Stimulated activated CD4-positive, alpha-beta T cell treated with anti-CD3 and anti-CD28 coated beads, Interleukin-4, amount 100 ng/mL, for 4 hours (primary cell): ENCODE measurements around the gene CCDC88B.
"Not testable (repeated sequence)": the region's sequence is repeated elsewhere in the genome, so short reads cannot be mapped to it uniquely, and the experiment has no call there.

Source experiments
- DNase-seq, 2 experiments: peaks; one replicate each; pipeline ENCODE4 v3.0.0-alpha.2; 2020

The CCDC88B gene

GRCh38 chr11:64304316-64305072 is 35.5 kb upstream of the CCDC88B start:
- peak; percentile 87 to 94 for DNase-seq

DNA sequence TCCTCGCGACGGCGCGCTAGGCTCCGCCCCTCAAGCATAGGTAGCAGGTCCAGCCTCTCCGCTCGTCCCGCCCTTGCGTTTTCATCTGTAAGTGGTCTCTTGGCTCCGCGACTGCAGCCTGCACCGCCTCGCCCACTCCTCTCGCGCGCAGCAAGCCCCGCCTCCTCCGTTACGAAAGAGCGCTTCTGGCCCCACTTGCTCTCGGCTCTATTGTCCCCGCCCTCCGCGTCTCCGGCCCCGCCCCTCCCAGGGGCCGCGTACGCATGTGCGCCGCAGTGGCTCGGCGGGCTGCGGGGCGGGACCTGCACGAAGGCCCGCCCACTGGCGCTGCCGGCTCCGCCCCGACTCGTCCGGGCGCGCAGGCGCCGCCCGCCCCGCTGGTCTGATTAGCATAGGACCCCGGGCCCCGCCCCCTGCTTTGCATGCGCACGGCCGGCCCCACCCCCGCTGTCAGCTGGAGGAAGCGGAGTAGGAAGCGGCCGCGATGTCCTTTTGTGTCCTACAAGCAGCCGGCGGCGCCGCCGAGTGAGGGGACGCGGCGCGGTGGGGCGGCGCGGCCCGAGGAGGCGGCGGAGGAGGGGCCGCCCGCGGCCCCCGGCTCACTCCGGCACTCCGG is 34.8 kb upstream of the CCDC88B start, which contains the start of gene ESRRA:
Gene ESRRA, plus strand, starts transcription at position 450 of the 616 bp plus-strand sequence. CDS start 1,656 bp downstream, outside the sequence.
- peak; percentile 99 to 100 for DNase-seq

- DNase-seq: peak; percentile 63 to 81
Observed at GRCh38 chr11:64305691-64306562, 34.1 kb upstream of the CCDC88B start.

GRCh38 chr11:64306563-64306875 is 33.5 kb upstream of the CCDC88B start:
- DNase-seq: no peak

DNA sequence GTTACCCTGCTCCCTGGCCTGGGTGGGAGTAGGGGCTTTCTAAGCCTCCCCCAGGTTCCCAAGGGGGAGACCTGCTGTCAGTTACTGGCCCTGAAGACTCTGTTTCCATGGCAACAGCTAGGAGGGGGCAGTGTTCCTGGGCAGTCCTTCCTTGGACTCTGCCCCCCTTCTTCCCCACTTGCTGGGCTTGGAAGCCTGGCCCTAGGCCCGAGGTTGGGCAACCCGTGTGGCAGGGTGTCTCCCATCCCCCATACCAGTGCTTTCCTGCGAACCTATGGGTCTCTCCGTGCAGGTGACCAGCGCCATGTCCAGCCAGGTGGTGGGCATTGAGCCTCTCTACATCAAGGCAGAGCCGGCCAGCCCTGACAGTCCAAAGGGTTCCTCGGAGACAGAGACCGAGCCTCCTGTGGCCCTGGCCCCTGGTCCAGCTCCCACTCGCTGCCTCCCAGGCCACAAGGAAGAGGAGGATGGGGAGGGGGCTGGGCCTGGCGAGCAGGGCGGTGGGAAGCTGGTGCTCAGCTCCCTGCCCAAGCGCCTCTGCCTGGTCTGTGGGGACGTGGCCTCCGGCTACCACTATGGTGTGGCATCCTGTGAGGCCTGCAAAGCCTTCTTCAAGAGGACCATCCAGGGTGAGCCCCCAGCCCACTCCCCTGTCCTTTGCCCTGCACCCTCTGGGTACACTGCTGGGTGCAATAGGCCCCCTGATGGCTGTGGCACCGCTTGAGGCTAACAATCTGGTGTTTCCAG is 33.0 kb upstream of the CCDC88B start:
- no peak for DNase-seq

GRCh38 chr11:64307795-64308194 is 32.2 kb upstream of the CCDC88B start:
- DNase-seq: not testable (repeated sequence)

DNA sequence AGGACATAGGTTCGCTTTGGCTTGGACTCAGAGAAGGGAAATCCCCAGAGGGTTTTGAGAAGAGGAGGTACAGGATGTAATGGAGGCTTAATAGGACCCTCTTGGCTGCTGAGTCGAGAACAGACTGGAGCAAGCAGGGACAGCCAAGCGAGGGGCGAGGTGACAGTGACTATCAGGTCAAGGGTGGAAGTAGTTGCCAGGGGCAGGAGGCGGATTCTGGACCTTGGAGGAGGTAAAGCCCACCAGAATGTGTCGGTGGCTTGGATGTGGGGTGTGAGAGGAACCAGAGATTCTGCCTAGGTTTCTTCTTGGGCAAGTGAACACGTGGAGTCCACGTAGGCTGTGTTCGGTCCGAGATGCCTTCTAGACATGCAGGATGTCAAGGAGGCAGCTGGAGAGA is 27.1 kb upstream of the CCDC88B start:
- DNase-seq: no peak

GRCh38 chr11:64313491-64314145 is 26.4 kb upstream of the CCDC88B start:
- no peak for DNase-seq

DNA sequence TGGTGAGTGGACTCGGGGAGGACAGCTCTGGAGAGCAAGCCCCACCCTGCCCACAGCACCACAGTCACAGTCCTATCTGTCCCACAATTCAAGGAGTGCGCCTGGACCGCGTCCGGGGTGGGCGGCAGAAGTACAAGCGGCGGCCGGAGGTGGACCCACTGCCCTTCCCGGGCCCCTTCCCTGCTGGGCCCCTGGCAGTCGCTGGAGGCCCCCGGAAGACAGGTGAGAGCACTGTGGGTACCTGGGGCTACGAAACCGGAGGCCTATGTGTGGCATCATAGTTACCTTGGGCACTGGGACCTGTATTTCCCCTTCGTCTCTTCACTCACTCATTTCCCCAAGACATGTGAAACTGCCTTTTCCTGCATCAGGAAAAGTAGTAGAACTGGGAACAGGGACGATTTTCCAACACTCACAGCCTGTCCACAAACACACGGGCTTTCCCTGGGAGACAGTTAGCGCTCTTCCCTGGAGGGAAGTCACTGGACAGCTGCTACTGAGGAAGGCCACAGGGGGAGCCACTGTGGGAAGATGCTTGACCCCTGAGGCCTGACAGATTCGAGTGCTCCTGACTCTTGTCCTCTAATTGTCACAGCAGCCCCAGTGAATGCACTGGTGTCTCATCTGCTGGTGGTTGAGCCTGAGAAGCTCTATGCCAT is 25.7 kb upstream of the CCDC88B start:
- DNase-seq: no peak

DNA sequence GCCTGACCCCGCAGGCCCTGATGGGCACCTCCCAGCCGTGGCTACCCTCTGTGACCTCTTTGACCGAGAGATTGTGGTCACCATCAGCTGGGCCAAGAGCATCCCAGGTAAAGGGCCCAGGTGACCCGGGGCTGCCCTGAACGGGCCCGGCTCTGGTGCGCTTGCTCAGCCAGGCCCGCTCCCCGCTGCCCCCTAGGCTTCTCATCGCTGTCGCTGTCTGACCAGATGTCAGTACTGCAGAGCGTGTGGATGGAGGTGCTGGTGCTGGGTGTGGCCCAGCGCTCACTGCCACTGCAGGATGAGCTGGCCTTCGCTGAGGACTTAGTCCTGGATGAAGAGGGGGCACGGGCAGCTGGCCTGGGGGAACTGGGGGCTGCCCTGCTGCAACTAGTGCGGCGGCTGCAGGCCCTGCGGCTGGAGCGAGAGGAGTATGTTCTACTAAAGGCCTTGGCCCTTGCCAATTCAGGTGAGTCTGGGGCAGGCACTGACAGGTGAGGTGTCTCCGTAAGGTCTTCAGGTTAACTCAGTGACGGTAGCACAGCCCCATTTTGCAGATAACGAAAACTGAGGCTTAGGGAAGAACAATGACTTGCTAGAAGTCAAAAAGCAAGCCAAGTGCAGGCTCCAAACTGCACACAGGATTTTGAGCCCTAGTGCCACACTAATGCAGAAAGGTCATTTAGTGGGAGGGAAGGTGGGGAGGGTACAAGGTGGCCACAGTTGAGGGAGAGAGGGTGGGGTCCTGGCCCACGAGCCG is 25.0 kb upstream of the CCDC88B start:
- DNase-seq: no peak

DNA sequence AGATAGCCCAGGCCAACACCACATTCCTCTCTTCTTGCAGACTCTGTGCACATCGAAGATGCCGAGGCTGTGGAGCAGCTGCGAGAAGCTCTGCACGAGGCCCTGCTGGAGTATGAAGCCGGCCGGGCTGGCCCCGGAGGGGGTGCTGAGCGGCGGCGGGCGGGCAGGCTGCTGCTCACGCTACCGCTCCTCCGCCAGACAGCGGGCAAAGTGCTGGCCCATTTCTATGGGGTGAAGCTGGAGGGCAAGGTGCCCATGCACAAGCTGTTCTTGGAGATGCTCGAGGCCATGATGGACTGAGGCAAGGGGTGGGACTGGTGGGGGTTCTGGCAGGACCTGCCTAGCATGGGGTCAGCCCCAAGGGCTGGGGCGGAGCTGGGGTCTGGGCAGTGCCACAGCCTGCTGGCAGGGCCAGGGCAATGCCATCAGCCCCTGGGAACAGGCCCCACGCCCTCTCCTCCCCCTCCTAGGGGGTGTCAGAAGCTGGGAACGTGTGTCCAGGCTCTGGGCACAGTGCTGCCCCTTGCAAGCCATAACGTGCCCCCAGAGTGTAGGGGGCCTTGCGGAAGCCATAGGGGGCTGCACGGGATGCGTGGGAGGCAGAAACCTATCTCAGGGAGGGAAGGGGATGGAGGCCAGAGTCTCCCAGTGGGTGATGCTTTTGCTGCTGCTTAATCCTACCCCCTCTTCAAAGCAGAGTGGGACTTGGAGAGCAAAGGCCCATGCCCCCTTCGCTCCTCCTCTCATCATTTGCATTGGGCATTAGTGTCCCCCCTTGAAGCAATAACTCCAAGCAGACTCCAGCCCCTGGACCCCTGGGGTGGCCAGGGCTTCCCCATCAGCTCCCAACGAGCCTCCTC is 24.1 kb upstream of the CCDC88B start:
- not testable (repeated sequence) for DNase-seq

GRCh38 chr11:64316672-64317324 is 23.2 kb upstream of the CCDC88B start:
- DNase-seq: peak in 1 of 2 experiments; percentile 27

DNA sequence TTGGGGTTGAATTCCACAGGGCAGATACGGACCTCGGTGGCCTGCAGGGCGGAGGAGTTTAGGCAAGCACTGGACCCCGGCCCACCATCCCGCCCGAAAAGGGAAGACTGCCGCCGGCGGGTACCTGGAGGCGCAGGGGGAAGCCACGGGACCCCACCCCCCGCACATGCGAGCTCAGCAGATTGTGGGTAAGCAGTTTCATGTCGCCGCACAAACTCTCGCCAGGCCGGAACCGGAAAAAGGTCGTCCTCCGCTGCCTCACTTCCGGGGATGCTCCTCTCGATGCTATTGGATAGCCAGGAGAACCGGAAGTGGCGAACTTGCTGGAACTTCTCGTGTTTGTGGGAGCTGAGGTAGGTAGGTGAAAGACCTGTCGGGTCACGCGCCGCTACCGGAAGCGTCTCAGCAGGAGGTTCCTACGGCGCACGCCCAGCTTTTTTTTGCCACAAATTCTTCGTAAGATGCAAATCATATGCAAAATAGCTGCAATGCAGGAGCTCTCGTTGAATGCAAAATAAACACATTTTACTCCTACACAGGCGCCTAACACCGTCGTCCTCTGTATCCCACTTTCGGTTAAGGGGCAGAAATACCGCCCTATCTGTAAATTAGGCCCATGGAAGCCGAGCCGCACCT is 22.6 kb upstream of the CCDC88B start, which contains the start of gene TRMT112:
Gene TRMT112, minus strand, starts transcription at position 235 of the 636 bp plus-strand sequence. Its CDS starts 33 bp downstream, at position 202.
- DNase-seq: peak; percentile 88 to 97

DNA sequence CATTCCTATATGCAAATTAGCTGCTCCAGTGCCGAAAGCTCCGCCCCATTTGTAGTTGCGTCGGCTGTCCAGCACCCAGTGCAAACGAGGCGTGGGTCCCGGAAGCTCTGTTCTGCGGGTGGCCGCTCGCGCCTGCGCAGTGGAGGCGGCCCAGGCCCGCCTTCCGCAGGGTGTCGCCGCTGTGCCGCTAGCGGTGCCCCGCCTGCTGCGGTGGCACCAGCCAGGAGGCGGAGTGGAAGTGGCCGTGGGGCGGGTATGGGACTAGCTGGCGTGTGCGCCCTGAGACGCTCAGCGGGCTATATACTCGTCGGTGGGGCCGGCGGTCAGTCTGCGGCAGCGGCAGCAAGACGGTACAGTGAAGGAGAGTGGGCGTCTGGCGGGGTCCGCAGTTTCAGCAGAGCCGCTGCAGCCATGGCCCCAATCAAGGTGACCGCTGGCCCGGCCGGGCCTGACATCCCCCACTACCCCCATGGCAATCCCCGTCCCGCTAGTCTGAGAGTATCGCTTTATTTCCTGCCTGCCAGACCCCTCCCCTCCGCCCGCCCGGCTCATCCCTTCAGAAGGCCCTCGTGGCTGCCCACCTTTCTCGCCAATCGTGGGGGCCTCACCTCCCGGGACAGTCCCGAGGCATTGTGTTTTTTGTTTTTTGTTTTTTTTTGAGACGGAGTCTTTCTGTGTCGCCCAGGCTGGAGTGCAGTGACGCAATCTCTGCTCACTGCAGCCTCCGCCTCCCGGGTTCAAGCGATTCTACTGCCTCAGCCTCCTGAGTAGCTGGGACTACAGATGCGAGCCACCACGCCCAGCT is 21.8 kb upstream of the CCDC88B start, which contains the start of gene PRDX5:
Gene PRDX5, plus strand, starts transcription at position 161 of the 805 bp plus-strand sequence. Its CDS starts 95 bp downstream, at position 256.
- peak; percentile 90 to 95 for DNase-seq

- DNase-seq: no peak
Observed at GRCh38 chr11:64318766-64319761, 20.9 kb upstream of the CCDC88B start.

DNA sequence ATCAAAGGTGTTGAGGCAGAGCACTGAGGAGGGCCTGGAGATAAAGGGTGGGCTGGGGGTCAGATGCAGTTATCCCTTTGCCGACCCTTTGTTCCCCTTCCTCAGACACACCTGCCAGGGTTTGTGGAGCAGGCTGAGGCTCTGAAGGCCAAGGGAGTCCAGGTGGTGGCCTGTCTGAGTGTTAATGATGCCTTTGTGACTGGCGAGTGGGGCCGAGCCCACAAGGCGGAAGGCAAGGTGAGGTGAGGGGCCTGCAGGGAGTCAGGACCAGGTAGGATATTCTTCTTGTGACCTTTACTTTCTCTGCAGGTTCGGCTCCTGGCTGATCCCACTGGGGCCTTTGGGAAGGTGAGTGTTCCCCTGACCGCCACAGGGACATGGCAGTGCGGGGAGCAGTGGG is 19.4 kb upstream of the CCDC88B start:
- DNase-seq: no peak
